Measurements from ENCODE around the gene AFAP1.

Gene AFAP1

DNA sequence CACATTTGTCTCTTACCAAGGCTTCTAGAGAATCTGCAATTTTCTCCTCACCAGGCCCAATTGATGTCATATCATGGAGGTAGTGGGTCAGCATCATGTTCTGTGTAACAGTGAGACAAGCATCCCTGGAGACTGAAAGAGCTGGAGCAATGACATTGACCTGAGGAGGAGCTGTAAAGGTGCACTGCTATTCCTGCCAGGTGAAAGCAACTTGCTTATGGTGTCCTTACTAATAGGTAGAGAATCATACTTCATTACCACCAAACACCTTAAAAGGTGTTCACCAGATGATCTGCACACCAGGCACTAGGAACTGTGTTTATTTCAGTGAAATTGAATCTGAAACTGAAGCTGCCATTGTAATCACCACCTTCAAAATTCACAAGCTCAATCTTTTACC is 188.7 kb downstream of the AFAP1 start:
- TF ChIP-seq FOXM1 (IDR thresholded peaks at IDR 0.05; ENCODE audit: borderline replicate concordance, low read depth) (no peak), ZBTB7A (IDR thresholded peaks at IDR 0.05; ENCODE audit: low read depth) (no peak), EP300 (IDR thresholded peaks at IDR 0.05; ENCODE audit: borderline replicate concordance) (no peak), TCF12 (IDR thresholded peaks at IDR 0.05; ENCODE audit: low read depth) (no peak), CREB1 (IDR thresholded peaks at IDR 0.05; ENCODE audit: low read depth) (no peak), NFIC (IDR thresholded peaks at IDR 0.05) (no peak), EGR1 (IDR thresholded peaks at IDR 0.05) (no peak), RAD21 (IDR thresholded peaks at IDR 0.05; ENCODE audit: low read depth) (no peak), CEBPB (IDR thresholded peaks at IDR 0.05) (no peak)
- TF ChIP-seq, protein P1, sequence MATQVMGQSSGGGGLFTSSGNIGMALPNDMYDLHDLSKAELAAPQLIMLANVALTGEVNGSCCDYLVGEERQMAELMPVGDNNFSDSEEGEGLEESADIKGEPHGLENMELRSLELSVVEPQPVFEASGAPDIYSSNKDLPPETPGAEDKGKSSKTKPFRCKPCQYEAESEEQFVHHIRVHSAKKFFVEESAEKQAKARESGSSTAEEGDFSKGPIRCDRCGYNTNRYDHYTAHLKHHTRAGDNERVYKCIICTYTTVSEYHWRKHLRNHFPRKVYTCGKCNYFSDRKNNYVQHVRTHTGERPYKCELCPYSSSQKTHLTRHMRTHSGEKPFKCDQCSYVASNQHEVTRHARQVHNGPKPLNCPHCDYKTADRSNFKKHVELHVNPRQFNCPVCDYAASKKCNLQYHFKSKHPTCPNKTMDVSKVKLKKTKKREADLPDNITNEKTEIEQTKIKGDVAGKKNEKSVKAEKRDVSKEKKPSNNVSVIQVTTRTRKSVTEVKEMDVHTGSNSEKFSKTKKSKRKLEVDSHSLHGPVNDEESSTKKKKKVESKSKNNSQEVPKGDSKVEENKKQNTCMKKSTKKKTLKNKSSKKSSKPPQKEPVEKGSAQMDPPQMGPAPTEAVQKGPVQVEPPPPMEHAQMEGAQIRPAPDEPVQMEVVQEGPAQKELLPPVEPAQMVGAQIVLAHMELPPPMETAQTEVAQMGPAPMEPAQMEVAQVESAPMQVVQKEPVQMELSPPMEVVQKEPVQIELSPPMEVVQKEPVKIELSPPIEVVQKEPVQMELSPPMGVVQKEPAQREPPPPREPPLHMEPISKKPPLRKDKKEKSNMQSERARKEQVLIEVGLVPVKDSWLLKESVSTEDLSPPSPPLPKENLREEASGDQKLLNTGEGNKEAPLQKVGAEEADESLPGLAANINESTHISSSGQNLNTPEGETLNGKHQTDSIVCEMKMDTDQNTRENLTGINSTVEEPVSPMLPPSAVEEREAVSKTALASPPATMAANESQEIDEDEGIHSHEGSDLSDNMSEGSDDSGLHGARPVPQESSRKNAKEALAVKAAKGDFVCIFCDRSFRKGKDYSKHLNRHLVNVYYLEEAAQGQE (IDR thresholded peaks at IDR 0.05; ENCODE audit: low read depth): no peak
- TF ChIP-seq, protein P2, sequence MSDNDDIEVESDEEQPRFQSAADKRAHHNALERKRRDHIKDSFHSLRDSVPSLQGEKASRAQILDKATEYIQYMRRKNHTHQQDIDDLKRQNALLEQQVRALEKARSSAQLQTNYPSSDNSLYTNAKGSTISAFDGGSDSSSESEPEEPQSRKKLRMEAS (IDR thresholded peaks at IDR 0.05): no peak

DNA sequence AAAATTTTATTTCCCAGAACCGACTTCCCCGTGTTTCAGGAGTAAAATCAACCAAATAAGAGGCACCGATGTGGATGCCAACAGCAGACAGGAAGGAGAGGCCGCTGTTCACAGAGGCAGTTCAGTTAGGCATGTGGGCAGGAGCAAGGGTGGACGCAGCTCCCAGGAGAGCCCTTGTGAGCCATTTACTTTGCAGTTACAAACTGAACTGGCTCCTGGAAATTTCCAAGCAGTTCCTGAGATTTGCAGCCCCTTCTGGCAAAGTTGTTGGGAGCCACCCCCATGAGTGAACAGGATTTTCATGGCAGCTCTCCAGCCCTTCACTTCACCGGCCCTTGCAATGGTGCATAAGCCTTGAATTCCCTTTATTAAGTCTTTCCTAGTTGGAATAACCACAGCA is 189.1 kb downstream of the AFAP1 start:
- TF ChIP-seq CEBPB (IDR thresholded peaks at IDR 0.05) (no peak), EP300 (IDR thresholded peaks at IDR 0.05; ENCODE audit: borderline replicate concordance) (no peak), FOXM1 (IDR thresholded peaks at IDR 0.05; ENCODE audit: borderline replicate concordance, low read depth) (no peak), TEAD4 (IDR thresholded peaks at IDR 0.05) (no peak), ZBTB7A (IDR thresholded peaks at IDR 0.05; ENCODE audit: low read depth) (no peak), TAF1 (IDR thresholded peaks at IDR 0.05; ENCODE audit: low read depth) (no peak), YY1 (IDR thresholded peaks at IDR 0.05; ENCODE audit: low read depth) (no peak), TCF12 (IDR thresholded peaks at IDR 0.05; ENCODE audit: low read depth) (no peak), EGR1 (IDR thresholded peaks at IDR 0.05) (no peak), RAD21 (IDR thresholded peaks at IDR 0.05; ENCODE audit: low read depth) (no peak), CREB1 (IDR thresholded peaks at IDR 0.05; ENCODE audit: low read depth) (no peak), NFIC (IDR thresholded peaks at IDR 0.05) (no peak)
- TF ChIP-seq, protein P2 (IDR thresholded peaks at IDR 0.05): no peak
- TF ChIP-seq, protein P1 (IDR thresholded peaks at IDR 0.05; ENCODE audit: low read depth): no peak
- TF ChIP-seq, protein P3, sequence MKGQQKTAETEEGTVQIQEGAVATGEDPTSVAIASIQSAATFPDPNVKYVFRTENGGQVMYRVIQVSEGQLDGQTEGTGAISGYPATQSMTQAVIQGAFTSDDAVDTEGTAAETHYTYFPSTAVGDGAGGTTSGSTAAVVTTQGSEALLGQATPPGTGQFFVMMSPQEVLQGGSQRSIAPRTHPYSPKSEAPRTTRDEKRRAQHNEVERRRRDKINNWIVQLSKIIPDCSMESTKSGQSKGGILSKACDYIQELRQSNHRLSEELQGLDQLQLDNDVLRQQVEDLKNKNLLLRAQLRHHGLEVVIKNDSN (IDR thresholded peaks at IDR 0.05): no peak

DNA sequence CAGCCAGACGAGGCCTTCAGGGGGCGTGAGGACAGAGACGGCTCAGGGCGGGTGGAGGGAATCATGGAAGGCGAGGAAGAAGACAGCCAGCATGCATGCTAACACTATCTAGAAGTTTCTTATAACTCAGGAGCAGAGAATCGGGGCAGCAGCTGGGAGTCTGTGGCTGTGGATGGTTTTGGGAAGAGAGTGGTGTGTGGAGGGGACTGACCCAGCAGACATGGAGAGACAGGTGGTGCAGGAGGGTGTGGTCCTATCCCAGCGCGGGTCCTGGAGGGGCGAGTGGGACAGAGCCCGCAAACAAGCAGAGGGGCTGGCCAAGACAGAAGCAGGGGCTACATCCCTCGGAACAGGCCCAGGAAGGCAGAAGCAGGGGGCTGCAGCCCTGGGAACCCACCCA is 192.1 kb downstream of the AFAP1 start:
- no peak for TF ChIP-seq CREB1 (IDR thresholded peaks at IDR 0.05; ENCODE audit: low read depth)
- TF ChIP-seq, protein P3 (IDR thresholded peaks at IDR 0.05): no peak
- no peak for TF ChIP-seq EGR1 (IDR thresholded peaks at IDR 0.05)
- no peak for TF ChIP-seq TAF1 (IDR thresholded peaks at IDR 0.05; ENCODE audit: low read depth)
- no peak for TF ChIP-seq EP300 (IDR thresholded peaks at IDR 0.05; ENCODE audit: borderline replicate concordance)

DNA sequence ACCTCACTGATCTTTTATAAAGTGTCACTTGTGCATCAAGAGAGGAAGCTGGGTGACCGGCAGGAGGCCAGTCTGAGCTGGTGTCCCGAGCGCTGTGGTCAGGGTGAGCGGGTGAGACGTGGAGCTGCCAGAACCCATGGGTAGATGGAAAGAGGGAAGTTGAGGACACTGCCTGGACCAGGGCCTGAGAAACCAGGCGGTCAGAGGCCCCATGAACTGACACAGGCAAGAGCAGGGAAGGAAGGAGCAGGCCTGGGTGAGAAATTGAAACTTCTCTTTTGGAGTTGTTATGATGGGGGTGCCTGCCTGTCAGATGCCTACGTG is 192.6 kb downstream of the AFAP1 start:
- no peak for TF ChIP-seq TAF1 (IDR thresholded peaks at IDR 0.05; ENCODE audit: low read depth)
- TF ChIP-seq, protein P1 (IDR thresholded peaks at IDR 0.05; ENCODE audit: low read depth): no peak

DNA sequence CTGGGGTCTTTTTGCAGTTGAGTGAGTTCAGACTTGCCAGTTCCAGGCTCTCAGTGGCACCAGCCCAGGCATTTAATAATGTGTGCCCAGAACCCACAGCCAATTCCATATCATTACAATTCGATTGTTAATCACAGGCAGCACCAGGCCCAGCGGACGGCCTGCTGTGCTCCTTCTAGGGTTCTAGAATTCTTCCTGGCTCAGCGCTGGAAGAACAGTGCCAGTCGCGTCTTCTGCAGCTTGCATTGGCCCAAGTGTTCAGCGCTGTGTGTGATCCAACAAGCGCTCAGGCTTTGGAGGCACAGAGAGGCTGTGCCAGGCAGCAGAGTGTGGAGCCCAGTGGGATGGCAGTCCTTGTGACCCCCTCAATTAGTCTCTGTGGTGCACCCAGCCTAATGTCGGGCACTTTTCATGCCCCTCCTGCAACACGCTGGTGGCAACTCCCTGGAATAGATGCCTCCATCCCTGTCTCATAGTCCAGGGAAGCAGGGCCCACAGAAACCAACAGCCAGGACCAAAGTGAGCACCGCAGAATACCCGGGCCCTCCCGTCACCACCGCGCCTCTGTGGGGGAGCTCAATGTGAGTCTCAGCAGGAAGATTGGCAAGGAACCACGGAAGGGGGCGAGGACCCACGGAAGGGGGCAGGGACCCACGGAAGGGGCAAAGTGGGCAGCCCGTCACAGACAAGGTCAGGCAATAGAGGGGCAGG is 193.2 kb downstream of the AFAP1 start:
- TF ChIP-seq CEBPB (IDR thresholded peaks at IDR 0.05): no peak
- no peak for TF ChIP-seq EGR1 (IDR thresholded peaks at IDR 0.05)
- no peak for TF ChIP-seq TAF1 (IDR thresholded peaks at IDR 0.05; ENCODE audit: low read depth)
- TF ChIP-seq CREB1 (IDR thresholded peaks at IDR 0.05; ENCODE audit: low read depth): no peak
- TF ChIP-seq, protein P3 (IDR thresholded peaks at IDR 0.05): no peak
- no peak for TF ChIP-seq FOXM1 (IDR thresholded peaks at IDR 0.05; ENCODE audit: borderline replicate concordance, low read depth)
- no peak for TF ChIP-seq YY1 (IDR thresholded peaks at IDR 0.05; ENCODE audit: low read depth)
- TF ChIP-seq TCF12 (IDR thresholded peaks at IDR 0.05; ENCODE audit: low read depth): no peak
- TF ChIP-seq NFIC (IDR thresholded peaks at IDR 0.05): no peak
- TF ChIP-seq, protein P1 (IDR thresholded peaks at IDR 0.05; ENCODE audit: low read depth): no peak
- no peak for TF ChIP-seq RAD21 (IDR thresholded peaks at IDR 0.05; ENCODE audit: low read depth)
- no peak for TF ChIP-seq EP300 (IDR thresholded peaks at IDR 0.05; ENCODE audit: borderline replicate concordance)
- TF ChIP-seq, protein P2 (IDR thresholded peaks at IDR 0.05): no peak
- no peak for TF ChIP-seq TEAD4 (IDR thresholded peaks at IDR 0.05)
- no peak for TF ChIP-seq ZBTB7A (IDR thresholded peaks at IDR 0.05; ENCODE audit: low read depth)
